Esophagus muscularis mucosa (tissue), 4 donors: ENCODE results near the gene GRID1. TPM values are rescaled to one million over a fixed set of nuclear protein-coding genes. Genes with fewer than 3 reads are reported as not detected.

Experiments
- DNase-seq: peaks from one replicate; pipeline ENCODE4 v3.0.0-alpha.2; 2017; ENCODE audit errors: extremely low spot score
- H3K27ac ChIP-seq, 4 donors: fragments of 200-600 bp; sonication (generic); replicated peaks in 1 of 4; 1 replicate in 3 of 4; 2 replicates in 1 of 4; pipeline ENCODE4 v1.5.1; 2016 to 2019; ENCODE audit warnings: mild to moderate bottlenecking in 1 of 4
- H3K27me3 ChIP-seq, 4 donors: fragments of 200-600 bp; sonication (generic); one replicate each; pipeline versions ENCODE4 v1.5.1 to v1.6.0; 2016 to 2019
- H3K36me3 ChIP-seq, 4 donors: fragments of 200-600 bp; sonication (generic); one replicate each; pipeline ENCODE4 v1.5.1; 2016 to 2019
- H3K4me1 ChIP-seq, 4 donors: fragments of 200-600 bp; sonication (generic); one replicate each; pipeline ENCODE4 v1.5.1; 2016 to 2019
- H3K4me3 ChIP-seq, 4 donors: fragments of 200-600 bp; sonication (generic); 1 replicate in 2 of 4; 2 replicates in 2 of 4; pipeline ENCODE4 v1.5.1; 2016 to 2019; ENCODE audit warnings: mild to moderate bottlenecking in 4 of 4, moderate library complexity in 1 of 4
- H3K9me3 ChIP-seq, 4 donors: fragments of 200-600 bp; sonication (generic); 1 replicate in 3 of 4; 2 replicates in 1 of 4; pipeline ENCODE4 v1.5.1; 2016 to 2019
- CTCF ChIP-seq, 3 experiments: fragments of 200-600 bp in 2 of 3; fragments of 450-650 bp in 1 of 3; sonication (generic) in 2 of 3; IDR thresholded peaks; one replicate each; pipeline ENCODE4 v1.5.1; 2017 to 2019; ENCODE audit warnings: antibody characterized with exemption in 3 of 3, mild to moderate bottlenecking in 2 of 3, moderate library complexity in 1 of 3
- EP300 ChIP-seq: sonication (generic); formaldehyde crosslinking; IDR thresholded peaks from one replicate; pipeline ENCODE4 v1.6.1; 2017; ENCODE audit warnings: antibody characterized with exemption
- POLR2A ChIP-seq: fragments of 450-650 bp; IDR thresholded peaks from one replicate; pipeline ENCODE4 v1.6.1; 2017; ENCODE audit warnings: antibody characterized with exemption, moderate library complexity, mild to moderate bottlenecking, low read depth
- POLR2AphosphoS5 ChIP-seq, 2 donors: sonication (generic); formaldehyde crosslinking; IDR thresholded peaks; one replicate each; pipeline ENCODE4 v1.6.1; 2017; ENCODE audit warnings: antibody characterized with exemption in 2 of 2
- WGBS: methylation state at CpG from one replicate; pipeline ENCODE4 v1.1.5; 2018; 5-methylcytosine and 5-hydroxymethylcytosine counted together
- intact Hi-C: fragments of 100-400 bp; cut with DNase I; formaldehyde crosslinking; loops from one replicate; pipeline ENCODE4 v1.15.1; 2023
- total RNA-seq, 4 donors: library from RNA; depleted of rRNA; stranded (reverse); fragments of >200 nt; gene quantifications; one replicate each; pipeline versions ENCODE4 v1.1.0 to v1.2.1, GENCODE V29; 2016

GRID1 gene
- total RNA-seq, 4 donors from 2014 or later, result under 0.01 to 1.3 (median 1.1) TPM

GRCh38 chr10:86103391-86104101, 263.0 kb downstream of the GRID1 start:
- Histone ChIP-seq H3K9me3 (no peaks in the 10 kb centered on the region), H3K4me3 (no peak overlapping the region), H3K36me3 (no peaks in the 10 kb centered on the region), H3K4me1 (no peaks in the 10 kb centered on the region), H3K27me3 (no peaks in the 10 kb centered on the region), H3K27ac (no peak overlapping the region)
- no peak for DNase-seq
- 90% methylated on average over 3 of the region's 8 CpGs for WGBS
- intact Hi-C loops, result no loop called here
- TF ChIP-seq POLR2A (no peak), POLR2AphosphoS5 (IDR thresholded peaks at IDR 0.05) (no peak), CTCF (IDR thresholded peaks at IDR 0.05) (no peak), EP300 (no peak)

- H3K4me1 ChIP-seq, result no peaks in the 10 kb centered on the region
- no peak overlapping the region for H3K4me3 ChIP-seq
- TF ChIP-seq EP300 (no peak), POLR2AphosphoS5 (IDR thresholded peaks at IDR 0.05) (no peak), POLR2A (no peak), CTCF (IDR thresholded peaks at IDR 0.05) (no peak)
- no peak for DNase-seq
- no peak overlapping the region for H3K27ac ChIP-seq
- WGBS, result 65% methylated on average over 5 of the region's 5 CpGs
- no peaks in the 10 kb centered on the region for H3K27me3 ChIP-seq
- no peaks in the 10 kb centered on the region for H3K36me3 ChIP-seq
- intact Hi-C loops, result no loop called here
- H3K9me3 ChIP-seq, result no peaks in the 10 kb centered on the region
These were observed 264.1 kb downstream of the GRID1 start for GRCh38 chr10:86102451-86102850.

GRCh38 chr10:86102031-86102430, 264.6 kb downstream of the GRID1 start:
- no peak for DNase-seq

GRCh38 chr10:86100581-86101061, 266.0 kb downstream of the GRID1 start:
- H3K27ac ChIP-seq, result no peak overlapping the region
- no peaks in the 10 kb centered on the region for H3K36me3 ChIP-seq
- 58% methylated on average over 5 of the region's 5 CpGs for WGBS
- DNase-seq, result no peak
- H3K9me3 ChIP-seq, result no peaks in the 10 kb centered on the region
- intact Hi-C loops, result no loop called here
- TF ChIP-seq EP300, result no peak
- TF ChIP-seq POLR2AphosphoS5 (IDR thresholded peaks at IDR 0.05), result no peak
- TF ChIP-seq POLR2A, result no peak
- TF ChIP-seq CTCF (IDR thresholded peaks at IDR 0.05), result no peak
- no peaks in the 10 kb centered on the region for H3K27me3 ChIP-seq
- no peak overlapping the region for H3K4me3 ChIP-seq
- H3K4me1 ChIP-seq, result no peaks in the 10 kb centered on the region

More at GRCh38 chr10:86102031-86102430, 264.6 kb downstream of the GRID1 start:
- TF ChIP-seq CTCF (IDR thresholded peaks at IDR 0.05) (no peak), EP300 (no peak), POLR2AphosphoS5 (IDR thresholded peaks at IDR 0.05) (no peak), POLR2A (no peak)
- Histone ChIP-seq H3K36me3 (no peaks in the 10 kb centered on the region), H3K27ac (no peak overlapping the region), H3K9me3 (no peaks in the 10 kb centered on the region), H3K4me3 (no peak overlapping the region), H3K4me1 (no peaks in the 10 kb centered on the region), H3K27me3 (no peaks in the 10 kb centered on the region)
- WGBS, result 81% methylated on average over 2 of the region's 2 CpGs
- intact Hi-C loops, result no loop called here
